Loucy (cell line): ENCODE data around the gene MAP3K10.

Experiments used
- H2AFZ ChIP-seq: fragments of 200-600 bp; sonication (generic); 2 replicates; pipeline ENCODE4 v1.6.0; 2016; ENCODE audit warnings: antibody characterized with exemption, mild to moderate bottlenecking, low read length, moderate library complexity
- H3F3A ChIP-seq: fragments of 200-600 bp; 2 replicates; pipeline ENCODE4 v1.6.0; 2016; ENCODE audit warnings: antibody characterized with exemption, low read depth, mild to moderate bottlenecking
- H3K27me3 ChIP-seq: fragments of 200-600 bp; sonication (generic); 2 replicates; pipeline ENCODE4 v1.6.1; 2014; ENCODE audit warnings: low read length, mild to moderate bottlenecking; ENCODE audit not compliant: insufficient read depth, poor library complexity, severe bottlenecking
- H3K36me3 ChIP-seq: fragments of 200-600 bp; sonication (generic); 2 replicates; pipeline ENCODE4 v1.6.1; 2016; ENCODE audit warnings: low read length; ENCODE audit not compliant: insufficient read depth
- H3K4me1 ChIP-seq: fragments of 200-600 bp; sonication (generic); 2 replicates; pipeline ENCODE4 v1.5.1; 2014; ENCODE audit warnings: low read length, mild to moderate bottlenecking; ENCODE audit not compliant: insufficient read depth, poor library complexity, severe bottlenecking
- H3K4me2 ChIP-seq: fragments of 200-600 bp; sonication (generic); 2 replicates; pipeline ENCODE4 v1.6.0; 2014; ENCODE audit warnings: antibody characterized with exemption, low read length, low read depth, mild to moderate bottlenecking; ENCODE audit not compliant: poor library complexity, severe bottlenecking
- H3K4me3 ChIP-seq: fragments of 200-600 bp; sonication (generic); 2 replicates; pipeline ENCODE4 v1.5.1; 2014; ENCODE audit warnings: low read length, mild to moderate bottlenecking, mixed read lengths; ENCODE audit not compliant: poor library complexity, severe bottlenecking
- H3K79me2 ChIP-seq: fragments of 200-600 bp; sonication (generic); 2 replicates; pipeline ENCODE4 v1.6.1; 2014; ENCODE audit warnings: low read length; ENCODE audit not compliant: insufficient read depth
- H3K9ac ChIP-seq: fragments of 200-600 bp; sonication (generic); 2 replicates; pipeline ENCODE4 v1.6.0; 2014; ENCODE audit warnings: mild to moderate bottlenecking, low read depth, low read length, moderate library complexity; ENCODE audit not compliant: poor library complexity, severe bottlenecking
- H3K9me2 ChIP-seq: fragments of 200-600 bp; sonication (generic); replicated peaks from 2 replicates; pipeline ENCODE4 v1.6.1; 2016; ENCODE audit warnings: low read depth, low read length, mixed read lengths
- H3K9me3 ChIP-seq: fragments of 200-600 bp; sonication (generic); 2 replicates; pipeline ENCODE4 v1.6.1; 2014; ENCODE audit warnings: mild to moderate bottlenecking, antibody characterized with exemption, low read length, low read depth; ENCODE audit not compliant: insufficient read depth
- H4K20me1 ChIP-seq: fragments of 200-600 bp; sonication (generic); 2 replicates; pipeline ENCODE4 v1.6.0; 2014; ENCODE audit warnings: antibody characterized with exemption, low read length, mild to moderate bottlenecking; ENCODE audit not compliant: insufficient read depth, poor library complexity, severe bottlenecking
- CTCF ChIP-seq: fragments of 200-600 bp; sonication (generic); conservative IDR thresholded peaks from 2 replicates; pipeline ENCODE4 v1.5.1; 2014; ENCODE audit warnings: mild to moderate bottlenecking, antibody characterized with exemption, low read length
- EZH2phosphoT487 ChIP-seq: fragments of 200-600 bp; IDR thresholded peaks from 2 replicates; pipeline ENCODE4 v1.6.1; 2018; ENCODE audit warnings: antibody characterized with exemption, mild to moderate bottlenecking, moderate library complexity, borderline replicate concordance

Gene MAP3K10

DNA sequence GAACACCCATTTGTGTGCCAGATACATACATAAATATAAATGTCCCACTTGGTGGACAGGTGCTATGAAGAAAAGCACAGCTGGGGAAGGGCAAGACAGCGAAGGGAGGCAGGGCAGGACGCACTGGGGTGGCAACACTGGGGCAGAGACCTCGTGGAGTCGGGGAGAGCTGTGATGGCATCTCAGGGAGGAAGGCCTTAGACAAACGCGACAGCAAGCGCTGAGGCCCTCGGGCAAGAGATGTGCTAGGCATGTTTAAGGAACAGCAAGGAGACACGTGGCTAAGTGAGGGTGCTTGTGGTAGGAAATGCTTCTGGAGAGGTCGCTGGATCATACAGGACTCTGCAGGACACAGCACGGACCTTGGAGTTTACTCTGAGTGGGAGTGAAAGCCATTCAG, 58.6 kb downstream of the MAP3K10 start:
- H3K9me3 ChIP-seq = no peaks in the 10 kb centered on the region
- TF ChIP-seq EZH2phosphoT487 (no peak), CTCF (no peak)
- peaks cover 15% of the 10 kb centered on the region; the same call in 1 of the 2 replicates for H3K79me2 ChIP-seq
- no peak overlapping the region for H2AFZ ChIP-seq
- H3K4me3 ChIP-seq = no peak overlapping the region
- no peaks in the 10 kb centered on the region for H4K20me1 ChIP-seq
- peaks cover 49% of the 10 kb centered on the region; the same call in 1 of the 2 replicates for H3K36me3 ChIP-seq
- H3K27me3 ChIP-seq = no peaks in the 10 kb centered on the region
- H3F3A ChIP-seq = no peaks in the 10 kb centered on the region
- no peak overlapping the region for H3K9ac ChIP-seq
- no peaks in the 10 kb centered on the region for H3K4me1 ChIP-seq
- H3K4me2 ChIP-seq = no peak overlapping the region
- no peaks in the 10 kb centered on the region for H3K9me2 ChIP-seq

GRCh38 chr19:40251244-40251643, 60.0 kb downstream of the MAP3K10 start:
- TF ChIP-seq EZH2phosphoT487 (no peak), CTCF (no peak)
- H3K9me2 ChIP-seq = no peaks in the 10 kb centered on the region
- no peak overlapping the region for H3K4me2 ChIP-seq
- H4K20me1 ChIP-seq = no peaks in the 10 kb centered on the region
- H3K9ac ChIP-seq = no peak overlapping the region
- no peak overlapping the region for H2AFZ ChIP-seq
- no peak overlapping the region for H3K4me3 ChIP-seq
- H3K9me3 ChIP-seq = no peaks in the 10 kb centered on the region
- H3F3A ChIP-seq = no peaks in the 10 kb centered on the region
- H3K4me1 ChIP-seq = no peaks in the 10 kb centered on the region
- H3K79me2 ChIP-seq = peaks cover 13% of the 10 kb centered on the region; the same call in 1 of the 2 replicates
- no peaks in the 10 kb centered on the region for H3K27me3 ChIP-seq
- H3K36me3 ChIP-seq = peaks cover 64% of the 10 kb centered on the region; the same call in 1 of the 2 replicates

GRCh38 chr19:40251991-40252390, 60.8 kb downstream of the MAP3K10 start:
- H3K9me2 ChIP-seq = no peaks in the 10 kb centered on the region
- H3K27me3 ChIP-seq = no peaks in the 10 kb centered on the region

More at GRCh38 chr19:40251991-40252390, 60.8 kb downstream of the MAP3K10 start:
- Histone ChIP-seq H3K4me1 (no peaks in the 10 kb centered on the region), H3K9ac (no peak overlapping the region), H3K9me3 (no peaks in the 10 kb centered on the region), H3F3A (no peaks in the 10 kb centered on the region), H2AFZ (no peak overlapping the region), H3K79me2 (peaks cover 17% of the 10 kb centered on the region; the same call in 1 of the 2 replicates), H3K4me3 (no peak overlapping the region), H3K36me3 (peaks cover 70% of the 10 kb centered on the region; the same call in 1 of the 2 replicates), H4K20me1 (no peaks in the 10 kb centered on the region), H3K4me2 (no peak overlapping the region)
- TF ChIP-seq EZH2phosphoT487 (no peak), CTCF (no peak)
